OCI-LY3 (cell line): ENCODE measurements around the gene TBC1D32.

Source experiments
- H2AFZ ChIP-seq: fragments of 200-600, 300-600 bp; shearing (Covaris generic); 2 replicates; pipeline ENCODE4 v1.6.0; 2014; ENCODE audit warnings: antibody characterized with exemption, low read depth, low read length
- H3K27ac ChIP-seq: fragments of 200-600, 300-600 bp; sonication (generic); 2 replicates; pipeline ENCODE4 v1.5.1; 2014; ENCODE audit warnings: mild to moderate bottlenecking, low read length, moderate library complexity, mixed read lengths
- H3K27me3 ChIP-seq: fragments of 200-600, 300-600 bp; sonication (generic); 2 replicates; pipeline ENCODE4 v1.6.1; 2014; ENCODE audit warnings: low read depth, low read length, mixed read lengths
- H3K36me3 ChIP-seq: fragments of 200-600, 300-600 bp; sonication (generic); replicated peaks from 2 replicates; pipeline ENCODE3; 2014; ENCODE audit warnings: low read depth, low read length, mixed read lengths
- H3K4me1 ChIP-seq: fragments of 300-600, 200-600 bp; sonication (generic); 2 replicates; pipeline ENCODE4 v1.6.1; 2014; ENCODE audit warnings: low read length, mixed read lengths
- H3K4me2 ChIP-seq: fragments of 200-600, 300-600 bp; sonication (generic); 2 replicates; pipeline ENCODE4 v1.6.1; 2014; ENCODE audit warnings: low read length, mixed read lengths
- H3K4me3 ChIP-seq: fragments of 300-600, 200-600 bp; sonication (generic); 2 replicates; pipeline ENCODE4 v1.5.1; 2014; ENCODE audit warnings: antibody characterized with exemption, mild to moderate bottlenecking, low read length, moderate library complexity
- H3K79me2 ChIP-seq: fragments of 300-600, 200-600 bp; shearing (Covaris generic); 2 replicates; pipeline ENCODE4 v1.6.1; 2014; ENCODE audit warnings: mild to moderate bottlenecking, low read length, mixed read lengths
- H3K9ac ChIP-seq: fragments of 300-600, 200-600 bp; shearing (Covaris generic); 2 replicates; pipeline ENCODE4 v1.6.0; 2014; ENCODE audit warnings: mild to moderate bottlenecking, low read length, moderate library complexity
- H3K9me3 ChIP-seq: fragments of 200-600, 300-600 bp; shearing (Covaris generic); 2 replicates; pipeline ENCODE4 v1.6.1; 2014; ENCODE audit warnings: low read length, mixed read lengths; ENCODE audit not compliant: insufficient read depth
- H4K20me1 ChIP-seq: fragments of 200-600, 300-600 bp; sonication (generic); 2 replicates; pipeline ENCODE4 v1.6.1; 2016; ENCODE audit warnings: low read length, mixed read lengths; ENCODE audit not compliant: insufficient read depth
- EZH2phosphoT487 ChIP-seq: fragments of 200-600 bp; shearing (Covaris generic); IDR thresholded peaks from 2 replicates; pipeline ENCODE4 v1.6.1; 2018; ENCODE audit warnings: antibody characterized with exemption, mixed run types, low read depth
- TF ChIP-seq, protein P1 (sequence below): fragments of 200-600, 300-600 bp; sonication (generic); IDR thresholded peaks from 2 replicates; pipeline ENCODE4 v1.5.1; 2014; ENCODE audit warnings: antibody characterized with exemption, low read length, low read depth

Gene TBC1D32

DNA sequence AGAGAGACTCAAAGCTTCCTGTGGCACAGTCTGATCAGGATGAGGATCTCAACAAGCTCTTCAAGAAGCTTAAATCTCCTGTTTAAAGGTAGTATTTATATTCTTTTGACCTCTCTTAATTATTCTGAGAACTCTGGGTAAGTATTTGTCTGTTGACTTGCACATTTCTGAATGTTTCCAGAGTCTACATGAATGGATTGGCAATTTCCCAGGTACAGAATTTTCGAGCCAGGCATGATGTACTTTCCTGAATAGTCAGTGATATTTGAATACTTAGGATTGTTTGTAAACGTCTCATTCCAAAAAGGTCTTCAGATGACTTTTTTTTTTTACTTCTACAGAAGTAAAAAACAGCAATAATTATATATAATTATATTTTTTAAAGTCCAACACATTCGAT, 293.4 kb downstream of the TBC1D32 start:
- no peak overlapping the region for H3K9ac ChIP-seq
- H3K36me3 ChIP-seq, result no peaks in the 10 kb centered on the region
- no peak overlapping the region for H3K27ac ChIP-seq
- no peaks in the 10 kb centered on the region for H3K4me1 ChIP-seq
- H3K4me3 ChIP-seq, result no peak overlapping the region
- H3K4me2 ChIP-seq, result no peak overlapping the region
- H3K27me3 ChIP-seq, result no peaks in the 10 kb centered on the region
- no peaks in the 10 kb centered on the region for H4K20me1 ChIP-seq
- H2AFZ ChIP-seq, result no peak overlapping the region
- no peak for TF ChIP-seq EZH2phosphoT487
- TF ChIP-seq, protein P1, sequence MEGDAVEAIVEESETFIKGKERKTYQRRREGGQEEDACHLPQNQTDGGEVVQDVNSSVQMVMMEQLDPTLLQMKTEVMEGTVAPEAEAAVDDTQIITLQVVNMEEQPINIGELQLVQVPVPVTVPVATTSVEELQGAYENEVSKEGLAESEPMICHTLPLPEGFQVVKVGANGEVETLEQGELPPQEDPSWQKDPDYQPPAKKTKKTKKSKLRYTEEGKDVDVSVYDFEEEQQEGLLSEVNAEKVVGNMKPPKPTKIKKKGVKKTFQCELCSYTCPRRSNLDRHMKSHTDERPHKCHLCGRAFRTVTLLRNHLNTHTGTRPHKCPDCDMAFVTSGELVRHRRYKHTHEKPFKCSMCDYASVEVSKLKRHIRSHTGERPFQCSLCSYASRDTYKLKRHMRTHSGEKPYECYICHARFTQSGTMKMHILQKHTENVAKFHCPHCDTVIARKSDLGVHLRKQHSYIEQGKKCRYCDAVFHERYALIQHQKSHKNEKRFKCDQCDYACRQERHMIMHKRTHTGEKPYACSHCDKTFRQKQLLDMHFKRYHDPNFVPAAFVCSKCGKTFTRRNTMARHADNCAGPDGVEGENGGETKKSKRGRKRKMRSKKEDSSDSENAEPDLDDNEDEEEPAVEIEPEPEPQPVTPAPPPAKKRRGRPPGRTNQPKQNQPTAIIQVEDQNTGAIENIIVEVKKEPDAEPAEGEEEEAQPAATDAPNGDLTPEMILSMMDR, result no peak
- H3K79me2 ChIP-seq, result no peaks in the 10 kb centered on the region
- H3K9me3 ChIP-seq, result no peaks in the 10 kb centered on the region

DNA sequence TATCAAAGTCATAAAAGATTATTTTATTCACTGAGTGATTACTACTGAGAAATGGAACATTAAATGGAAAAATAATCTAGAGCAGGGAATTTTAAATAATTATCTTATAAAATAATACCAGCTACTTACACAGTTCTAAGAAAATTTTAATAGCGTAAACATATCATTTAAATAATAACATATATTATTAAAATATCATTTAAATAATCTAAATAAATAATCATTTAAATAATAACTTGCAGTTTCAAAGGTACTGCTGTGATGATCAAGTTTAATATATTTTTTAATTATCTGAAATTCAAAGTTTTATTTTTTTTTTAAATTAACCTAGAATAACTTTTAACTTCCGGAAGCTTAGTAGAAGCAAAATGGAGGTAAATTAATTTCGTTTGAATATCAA, 301.2 kb downstream of the TBC1D32 start:
- Histone ChIP-seq H3K4me2 (no peak overlapping the region), H3K27ac (no peak overlapping the region), H3K27me3 (no peaks in the 10 kb centered on the region), H3K9ac (no peak overlapping the region), H3K79me2 (no peaks in the 10 kb centered on the region), H3K4me3 (no peak overlapping the region), H3K9me3 (no peaks in the 10 kb centered on the region), H4K20me1 (no peaks in the 10 kb centered on the region), H2AFZ (no peak overlapping the region), H3K4me1 (no peaks in the 10 kb centered on the region), H3K36me3 (no peaks in the 10 kb centered on the region)
- no peak for TF ChIP-seq EZH2phosphoT487
- TF ChIP-seq, protein P1, result no peak

DNA sequence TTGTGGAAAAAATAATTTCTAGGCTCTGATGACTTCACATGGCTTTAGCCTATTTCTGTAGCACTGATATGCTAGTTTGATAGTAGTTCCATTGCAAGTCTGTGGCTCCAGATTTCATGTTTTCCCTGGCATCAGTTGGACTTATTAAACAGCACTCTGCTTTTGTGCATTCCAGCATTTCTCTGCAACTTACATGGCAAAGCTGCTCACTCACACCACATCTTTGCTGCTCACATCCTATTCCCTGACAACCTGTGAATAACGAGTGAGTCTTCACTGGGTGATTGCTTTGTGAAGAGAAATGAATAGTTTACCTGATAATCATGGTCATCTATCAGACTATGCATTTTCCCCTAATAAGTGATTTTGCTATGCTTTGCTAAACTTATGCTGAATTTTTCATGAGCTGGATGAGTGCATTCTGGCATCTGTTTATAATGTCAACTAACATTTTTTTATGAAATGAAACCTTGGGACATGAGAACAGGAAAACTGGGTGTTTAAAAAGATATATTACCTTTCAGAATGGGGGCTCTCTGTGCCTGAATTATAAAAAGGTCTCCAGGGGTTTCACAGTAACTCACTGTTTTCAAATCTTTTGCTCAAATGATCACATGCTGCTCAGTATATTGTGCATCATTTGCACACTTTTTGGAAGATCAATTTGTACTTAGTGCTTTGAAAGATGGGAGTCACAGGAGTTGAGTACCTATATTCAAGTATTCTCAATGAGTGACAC, 301.8 kb downstream of the TBC1D32 start:
- H3K27me3 ChIP-seq, result no peaks in the 10 kb centered on the region
- no peaks in the 10 kb centered on the region for H3K79me2 ChIP-seq
- TF ChIP-seq, protein P1, result no peak
- TF ChIP-seq EZH2phosphoT487, result no peak

More for the DNA sequence above, 301.8 kb downstream of the TBC1D32 start:
- H3K36me3 ChIP-seq, result no peaks in the 10 kb centered on the region
- no peaks in the 10 kb centered on the region for H4K20me1 ChIP-seq
- H3K4me3 ChIP-seq, result no peak overlapping the region
- H3K27ac ChIP-seq, result no peak overlapping the region
- no peaks in the 10 kb centered on the region for H3K4me1 ChIP-seq
- H3K9me3 ChIP-seq, result no peaks in the 10 kb centered on the region
- no peak overlapping the region for H3K4me2 ChIP-seq
- H2AFZ ChIP-seq, result no peak overlapping the region
- no peak overlapping the region for H3K9ac ChIP-seq
